GM18502 (cell line): ENCODE data around the gene ERAP2.

Experiments
- ATAC-seq: cut with Tn5 transposase; IDR thresholded peaks from one replicate; pipeline ENCODE4 v1.9.1; 2021; ENCODE audit warnings: mild to moderate bottlenecking; ENCODE audit not compliant: unreplicated experiment, poor library complexity

Gene ERAP2

DNA sequence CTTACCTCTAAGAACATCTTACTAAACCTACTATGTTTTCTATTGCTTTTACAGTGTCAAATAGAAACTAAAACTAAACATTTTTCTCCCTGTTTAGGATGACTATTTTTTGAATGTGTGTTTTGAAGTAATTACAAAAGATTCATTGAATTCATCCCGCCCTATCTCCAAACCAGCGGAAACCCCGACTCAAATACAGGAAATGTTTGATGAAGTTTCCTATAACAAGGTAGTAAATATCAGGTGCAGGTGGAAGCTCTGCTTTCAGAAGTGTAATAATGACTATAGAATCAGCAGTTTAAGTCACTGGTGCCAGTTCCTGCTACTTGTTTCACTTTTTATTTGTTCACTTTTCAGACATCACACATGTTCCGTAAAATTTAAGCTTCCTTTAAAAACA, 20.0 kb downstream of the ERAP2 start:
- ATAC-seq, result peak; percentile 72

DNA sequence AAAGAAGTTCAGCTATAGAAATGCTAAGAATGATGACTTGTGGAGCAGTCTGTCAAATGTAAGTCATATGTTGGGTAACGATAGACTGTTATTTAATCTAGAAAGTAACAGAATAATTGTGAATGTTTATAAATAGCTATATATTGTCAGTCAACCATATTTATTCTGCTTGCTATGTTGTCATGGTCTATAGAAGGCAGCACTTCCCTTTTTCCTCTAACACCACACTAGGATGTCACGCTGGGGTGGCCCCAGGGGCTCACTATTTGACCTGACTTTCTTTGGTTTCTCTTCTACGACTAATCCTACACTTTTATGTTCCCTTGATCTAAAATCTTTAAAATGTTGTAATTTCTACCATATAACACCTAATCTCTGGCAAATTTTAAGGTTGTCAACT, 20.5 kb downstream of the ERAP2 start:
- ATAC-seq, result peak; percentile 97

DNA sequence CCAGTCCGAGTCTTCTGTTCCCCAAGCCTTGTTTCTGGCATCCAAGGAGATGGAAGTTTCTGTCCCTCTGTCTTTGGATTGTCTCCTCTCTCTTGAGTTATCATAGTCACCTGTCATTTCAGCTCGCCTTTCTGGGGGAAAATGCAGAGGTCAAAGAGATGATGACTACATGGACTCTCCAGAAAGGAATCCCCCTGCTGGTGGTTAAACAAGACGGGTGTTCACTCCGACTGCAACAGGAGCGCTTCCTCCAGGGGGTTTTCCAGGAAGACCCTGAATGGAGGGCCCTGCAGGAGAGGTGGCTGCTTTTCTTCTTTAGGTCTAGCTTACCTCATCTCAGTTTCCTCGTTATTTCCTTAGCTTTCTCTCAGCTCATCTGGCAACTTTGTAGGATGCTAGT, 25.1 kb downstream of the ERAP2 start:
- no peak for ATAC-seq

GRCh38 chr5:96901841-96902240, 25.5 kb downstream of the ERAP2 start:
- ATAC-seq, result no peak

GRCh38 chr5:96902876-96903275, 26.6 kb downstream of the ERAP2 start:
- no peak for ATAC-seq

DNA sequence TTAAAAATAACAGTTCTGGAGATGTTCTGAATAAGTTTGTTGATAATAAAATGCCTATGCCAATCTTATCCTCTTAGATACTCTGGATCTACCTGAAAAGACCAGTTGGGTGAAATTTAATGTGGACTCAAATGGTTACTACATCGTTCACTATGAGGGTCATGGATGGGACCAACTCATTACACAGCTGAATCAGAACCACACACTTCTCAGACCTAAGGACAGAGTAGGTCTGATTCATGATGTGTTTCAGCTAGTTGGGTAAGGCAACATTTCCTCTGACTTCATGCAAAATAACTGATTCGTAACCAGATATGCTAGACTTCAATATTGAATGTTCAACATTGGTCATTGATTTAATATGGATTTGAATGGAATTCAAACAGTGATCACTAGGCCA, 27.0 kb downstream of the ERAP2 start:
- no peak for ATAC-seq

GRCh38 chr5:96904054-96904931, 28.0 kb downstream of the ERAP2 start:
- ATAC-seq, result no peak

GRCh38 chr5:96905864-96906263, 29.6 kb downstream of the ERAP2 start:
- ATAC-seq, result no peak

- ATAC-seq, result no peak
Measured at GRCh38 chr5:96909003-96909402, 32.7 kb downstream of the ERAP2 start.

GRCh38 chr5:96909435-96909834, 33.1 kb downstream of the ERAP2 start:
- ATAC-seq, result no peak

- ATAC-seq, result no peak
Measured at GRCh38 chr5:96911139-96911538, 34.8 kb downstream of the ERAP2 start.

- ATAC-seq, result no peak
Measured at GRCh38 chr5:96913233-96913632, 36.9 kb downstream of the ERAP2 start.

- ATAC-seq, result peak; percentile 69
Measured at GRCh38 chr5:96919754-96920197, 43.5 kb downstream of the ERAP2 start.

- no peak for ATAC-seq
Measured at GRCh38 chr5:96920744-96921355, 44.5 kb downstream of the ERAP2 start.

DNA sequence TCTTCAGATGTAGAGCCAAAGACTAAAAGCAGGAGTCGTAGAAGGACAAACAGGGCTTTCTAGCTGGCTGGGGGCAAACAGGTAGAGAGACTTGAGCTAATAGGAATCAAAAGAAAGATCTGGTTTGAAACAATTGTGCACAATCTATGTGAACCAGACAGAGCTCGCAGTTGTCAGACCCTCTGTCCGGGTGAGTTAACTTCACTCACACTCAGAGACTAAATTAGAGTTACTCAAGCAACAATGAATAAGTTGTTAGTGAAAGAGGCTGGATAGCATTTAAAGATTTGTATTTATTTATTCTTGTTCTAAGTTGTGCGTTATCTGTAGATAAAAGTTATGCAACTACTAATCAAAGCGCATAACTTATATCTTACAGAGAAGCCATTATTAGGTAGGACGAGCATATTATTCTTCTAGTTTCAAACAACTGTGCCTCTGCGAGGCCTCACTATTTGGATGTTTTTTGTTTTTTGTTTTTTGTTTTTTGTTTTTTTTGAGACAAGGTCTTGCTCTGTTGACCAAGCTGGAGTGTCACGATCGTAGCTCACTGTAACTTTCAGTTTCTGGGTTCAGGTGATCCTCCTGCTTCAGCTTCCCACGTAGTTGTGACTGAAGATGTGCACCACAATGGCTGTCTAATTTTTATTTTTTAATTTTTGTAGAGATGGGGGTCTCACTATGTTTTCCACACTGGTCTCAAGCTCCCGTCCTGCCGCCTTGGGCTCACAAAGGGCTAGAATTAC, 46.4 kb downstream of the ERAP2 start:
- no peak for ATAC-seq

DNA sequence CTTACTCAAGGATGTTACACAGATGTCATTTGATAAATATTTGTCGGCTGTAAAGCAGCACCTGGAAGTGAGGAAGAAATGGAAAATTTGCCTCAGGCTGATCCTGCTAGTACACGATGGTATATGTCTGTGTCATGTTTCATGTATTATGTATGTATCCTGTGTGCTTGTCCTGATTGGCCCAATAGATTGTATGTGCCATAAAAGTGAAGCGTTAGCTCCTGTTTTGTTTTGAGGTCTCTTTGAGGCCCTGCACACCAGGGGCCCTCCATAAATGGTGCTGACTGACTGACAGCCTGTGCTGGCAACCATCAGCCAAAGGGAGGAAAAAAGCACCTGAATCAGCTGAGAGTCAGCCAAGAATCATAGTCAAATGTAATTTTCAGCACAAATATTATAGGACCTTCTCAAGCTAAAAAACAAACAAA, 47.7 kb downstream of the ERAP2 start:
- no peak for ATAC-seq

GRCh38 chr5:96926276-96926675, 50.0 kb downstream of the ERAP2 start:
- no peak for ATAC-seq

- no peak for ATAC-seq
Measured at GRCh38 chr5:96927008-96927407, 50.7 kb downstream of the ERAP2 start.

- ATAC-seq, result no peak
Measured at GRCh38 chr5:96928931-96929708, 52.8 kb downstream of the ERAP2 start.

- ATAC-seq, result no peak
Measured at GRCh38 chr5:96930058-96930457, 53.8 kb downstream of the ERAP2 start.
